ENCODE results near the gene LIPJ. TPM values are rescaled to one million over a fixed set of nuclear protein-coding genes. Genes with fewer than 3 reads are reported as not detected.
A peak's percentile ranks its signal among the peaks of the same experiment; 100 is the strongest.

LIPJ gene
- 0.05 and 0.06 TPM in 2 replicates for total RNA-seq (2014; rRNA removed; shearing (Covaris generic))
- not detected in 2 replicates for total RNA-seq (2022)
- Bru-seq, nascent RNA = percentile 19 among the genes with signal in this experiment
- BruChase-seq, experiment 1, labeled RNA remaining after a 6-hour chase = percentile 15 among the genes with signal in this experiment
- percentile 9 among the genes with signal in this experiment for BruChase-seq, experiment 2, labeled RNA remaining after a 2-hour chase
- long read RNA-seq = 0 reads

GRCh38 chr10:88586462-88586861, at the start of gene LIPJ:
Gene LIPJ, plus strand, starts transcription at chr10:88586762. Its CDS starts 3,926 bp downstream, at chr10:88590688.
- no peak for DNase-seq (ENCODE audit: low spot score)
- Histone ChIP-seq H4K20me1 (ENCODE audit: insufficient read depth, low read length) (no peaks in the 10 kb centered on the region), H2AFZ (ENCODE audit: low read length) (no peak within 1 kb of the TSS), H3K4me2 (ENCODE audit: low read length) (no peak within 1 kb of the TSS), H3K27ac (ENCODE audit: low read depth, low read length, poor library complexity, severe bottlenecking) (no peak within 1 kb of the TSS), H3K36me3 (ENCODE audit: insufficient read depth, low read length) (no peaks in the 10 kb centered on the region), H3K4me3 (ENCODE audit: low read depth, low read length, poor library complexity, severe bottlenecking) (no peak within 1 kb of the TSS), H3K9me3 (ENCODE audit: low read length) (no peaks in the 10 kb centered on the region), H3K79me2 (ENCODE audit: insufficient read depth, low read depth, low read length) (no peaks in the 10 kb centered on the region), H3K4me1 (ENCODE audit: insufficient read depth, low read length, poor library complexity, severe bottlenecking) (no peaks in the 10 kb centered on the region), H3K9me2 (ENCODE audit: insufficient read depth, low read length) (no peaks in the 10 kb centered on the region)
- CTCF ChIA-PET (ENCODE audit: unreplicated experiment) = no interaction called here
- POLR2A ChIA-PET = interaction anchor here (1.9 kb wide), 1 partner anchor 30 kb away, joined by 6 read pairs; no protein-coding TSS in a partner anchor
- intact Hi-C loops (cut with micrococcal nuclease; ENCODE audit: unreplicated experiment) = no loop called here
- TF ChIP-seq EZH2phosphoT487 (IDR thresholded peaks at IDR 0.05; ENCODE audit: borderline replicate concordance, low read depth, low read length) = no peak
- TF ChIP-seq, protein P1, sequence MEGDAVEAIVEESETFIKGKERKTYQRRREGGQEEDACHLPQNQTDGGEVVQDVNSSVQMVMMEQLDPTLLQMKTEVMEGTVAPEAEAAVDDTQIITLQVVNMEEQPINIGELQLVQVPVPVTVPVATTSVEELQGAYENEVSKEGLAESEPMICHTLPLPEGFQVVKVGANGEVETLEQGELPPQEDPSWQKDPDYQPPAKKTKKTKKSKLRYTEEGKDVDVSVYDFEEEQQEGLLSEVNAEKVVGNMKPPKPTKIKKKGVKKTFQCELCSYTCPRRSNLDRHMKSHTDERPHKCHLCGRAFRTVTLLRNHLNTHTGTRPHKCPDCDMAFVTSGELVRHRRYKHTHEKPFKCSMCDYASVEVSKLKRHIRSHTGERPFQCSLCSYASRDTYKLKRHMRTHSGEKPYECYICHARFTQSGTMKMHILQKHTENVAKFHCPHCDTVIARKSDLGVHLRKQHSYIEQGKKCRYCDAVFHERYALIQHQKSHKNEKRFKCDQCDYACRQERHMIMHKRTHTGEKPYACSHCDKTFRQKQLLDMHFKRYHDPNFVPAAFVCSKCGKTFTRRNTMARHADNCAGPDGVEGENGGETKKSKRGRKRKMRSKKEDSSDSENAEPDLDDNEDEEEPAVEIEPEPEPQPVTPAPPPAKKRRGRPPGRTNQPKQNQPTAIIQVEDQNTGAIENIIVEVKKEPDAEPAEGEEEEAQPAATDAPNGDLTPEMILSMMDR (conservative IDR thresholded peaks at IDR 0.05; ENCODE audit: low read length) = no peak
- BruUV-seq (replicated peaks) = no TSS peak

GRCh38 chr10:88537322-88537721, 49.2 kb upstream of the LIPJ start:
- ChIA-PET POLR2A (interaction anchor here (0.6 to 0.8 kb wide), 2 partner anchors 59 to 1552 kb away, joined by 3 to 5 read pairs; no protein-coding TSS in a partner anchor), CTCF (ENCODE audit: unreplicated experiment) (no interaction called here)
- Histone ChIP-seq H2AFZ (ENCODE audit: low read length) (no peak overlapping the region), H3K4me2 (ENCODE audit: low read length) (no peak overlapping the region), H4K20me1 (ENCODE audit: insufficient read depth, low read length) (no peaks in the 10 kb centered on the region), H3K9me3 (ENCODE audit: low read length) (no peaks in the 10 kb centered on the region), H3K27ac (ENCODE audit: low read depth, low read length, poor library complexity, severe bottlenecking) (no peak overlapping the region), H3K4me1 (ENCODE audit: insufficient read depth, low read length, poor library complexity, severe bottlenecking) (no peaks in the 10 kb centered on the region), H3K36me3 (ENCODE audit: insufficient read depth, low read length) (no peaks in the 10 kb centered on the region), H3K4me3 (ENCODE audit: low read depth, low read length, poor library complexity, severe bottlenecking) (no peak overlapping the region), H3K9me2 (ENCODE audit: insufficient read depth, low read length) (no peaks in the 10 kb centered on the region), H3K79me2 (ENCODE audit: insufficient read depth, low read depth, low read length) (no peaks in the 10 kb centered on the region)
- no peak for TF ChIP-seq EZH2phosphoT487 (IDR thresholded peaks at IDR 0.05; ENCODE audit: borderline replicate concordance, low read depth, low read length)
- TF ChIP-seq, protein P1 (conservative IDR thresholded peaks at IDR 0.05; ENCODE audit: low read length) = no peak
- DNase-seq (ENCODE audit: low spot score) = no peak
- intact Hi-C loops (cut with micrococcal nuclease; ENCODE audit: unreplicated experiment) = no loop called here
- no TSS peak for BruUV-seq (replicated peaks)

DNA sequence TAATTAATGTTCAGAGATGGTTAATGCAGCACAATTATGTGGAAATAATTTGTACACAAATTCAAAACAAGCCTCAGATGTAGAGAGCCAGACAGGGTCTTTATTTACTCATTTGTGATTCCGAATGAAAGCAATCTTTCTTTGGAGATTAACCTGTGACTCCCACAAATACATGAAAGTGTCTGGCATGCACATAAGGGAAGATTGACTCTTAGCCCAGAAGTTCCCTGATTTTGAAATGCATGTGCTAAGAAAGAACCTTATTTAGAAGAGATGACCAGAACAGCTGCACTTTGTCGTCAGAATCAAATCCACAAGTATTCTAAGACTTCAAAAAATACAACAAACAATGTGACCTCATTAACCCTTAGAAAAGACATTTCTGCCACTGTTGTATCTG, 48.5 kb upstream of the LIPJ start:
- Histone ChIP-seq H2AFZ (ENCODE audit: low read length) (no peak overlapping the region), H4K20me1 (ENCODE audit: insufficient read depth, low read length) (no peaks in the 10 kb centered on the region), H3K9me3 (ENCODE audit: low read length) (no peaks in the 10 kb centered on the region), H3K27ac (ENCODE audit: low read depth, low read length, poor library complexity, severe bottlenecking) (no peak overlapping the region), H3K36me3 (ENCODE audit: insufficient read depth, low read length) (no peaks in the 10 kb centered on the region), H3K9me2 (ENCODE audit: insufficient read depth, low read length) (no peaks in the 10 kb centered on the region), H3K4me3 (ENCODE audit: low read depth, low read length, poor library complexity, severe bottlenecking) (no peak overlapping the region), H3K4me2 (ENCODE audit: low read length) (no peak overlapping the region), H3K4me1 (ENCODE audit: insufficient read depth, low read length, poor library complexity, severe bottlenecking) (no peaks in the 10 kb centered on the region), H3K79me2 (ENCODE audit: insufficient read depth, low read depth, low read length) (no peaks in the 10 kb centered on the region)
- POLR2A ChIA-PET = interaction anchor here (0.7 to 0.8 kb wide), 2 partner anchors 58 to 330 kb away, joined by 3 read pairs; no protein-coding TSS in a partner anchor
- DNase-seq (ENCODE audit: low spot score) = no peak
- TF ChIP-seq EZH2phosphoT487 (IDR thresholded peaks at IDR 0.05; ENCODE audit: borderline replicate concordance, low read depth, low read length) = no peak
- TF ChIP-seq, protein P1 (conservative IDR thresholded peaks at IDR 0.05; ENCODE audit: low read length) = no peak
- CTCF ChIA-PET (ENCODE audit: unreplicated experiment) = no interaction called here
- intact Hi-C loops (cut with micrococcal nuclease; ENCODE audit: unreplicated experiment) = no loop called here
- no TSS peak for BruUV-seq (replicated peaks)

All from OCI-LY7 (cell line).